Activated naive CD4-positive, alpha-beta T cell treated with anti-CD3 and anti-CD28 coated beads for 36 hours (primary cell): ENCODE results near the gene CYP26B1. TPM values are rescaled to one million over a fixed set of nuclear protein-coding genes. Genes with fewer than 3 reads are reported as not detected.

Source experiments
- CTCF ChIA-PET: fragments of 350-600 bp; sonication (Branson Sonifier 250); formaldehyde crosslinking; loops from one replicate; lab custom pipeline; 2021; ENCODE audit warnings: antibody characterized with exemption; lab: Charles Lee
- DNase-seq: peaks from one replicate; pipeline ENCODE4 v3.0.0-alpha.2; 2020
- H3K27ac Mint-ChIP-seq: one replicate; pipeline ENCODE4 v1.8.0; 2021; ENCODE audit warnings: mild to moderate bottlenecking, mixed read lengths
- H3K27me3 Mint-ChIP-seq: one replicate; pipeline ENCODE4 v1.8.0; 2021; ENCODE audit warnings: low read depth, mixed read lengths
- H3K36me3 Mint-ChIP-seq: one replicate; pipeline ENCODE4 v1.8.0; 2021; ENCODE audit warnings: low read depth, mixed read lengths
- H3K4me1 Mint-ChIP-seq: one replicate; pipeline ENCODE4 v1.8.0; 2021; ENCODE audit warnings: low read depth, mixed read lengths
- H3K4me3 Mint-ChIP-seq: one replicate; pipeline ENCODE4 v1.8.0; 2021; ENCODE audit warnings: mild to moderate bottlenecking, moderate library complexity, mixed read lengths
- H3K9me3 Mint-ChIP-seq: one replicate; pipeline ENCODE4 v1.8.0; 2021; ENCODE audit warnings: mixed read lengths
- intact Hi-C: fragments of 100-400 bp; cut with micrococcal nuclease; formaldehyde crosslinking; loops from one replicate; pipeline ENCODE4 v1.15.1; 2023
- total RNA-seq, 2 experiments: library from RNA; stranded (reverse); gene quantifications; one replicate each; pipeline ENCODE4 v1.2.3, GENCODE V29; 2021

Gene CYP26B1
- total RNA-seq, 2 experiments from 2014 or later: not detected

- H3K9me3 Mint-ChIP-seq: peaks cover 8% of the 10 kb centered on the region
- no peaks in the 10 kb centered on the region for H3K36me3 Mint-ChIP-seq
- CTCF ChIA-PET: no interaction called here
- intact Hi-C loops: no loop called here
- H3K4me3 Mint-ChIP-seq: no peak overlapping the region
- peaks cover 19% of the 10 kb centered on the region for H3K27me3 Mint-ChIP-seq
- H3K27ac Mint-ChIP-seq: no peak overlapping the region
- H3K4me1 Mint-ChIP-seq: no peaks in the 10 kb centered on the region
- DNase-seq: no peak
Observed at GRCh38 chr2:72117718-72118117, 29.9 kb downstream of the CYP26B1 start.

- DNase-seq: no peak
- H3K27me3 Mint-ChIP-seq: peaks cover 17% of the 10 kb centered on the region
- no peaks in the 10 kb centered on the region for H3K36me3 Mint-ChIP-seq
- intact Hi-C loops: no loop called here
- H3K4me3 Mint-ChIP-seq: no peak overlapping the region
- no peaks in the 10 kb centered on the region for H3K4me1 Mint-ChIP-seq
- H3K27ac Mint-ChIP-seq: no peak overlapping the region
- H3K9me3 Mint-ChIP-seq: peaks cover 5% of the 10 kb centered on the region
- CTCF ChIA-PET: no interaction called here
Observed at GRCh38 chr2:72117029-72117428, 30.6 kb downstream of the CYP26B1 start.

GRCh38 chr2:72116081-72116533, 31.6 kb downstream of the CYP26B1 start:
- no peak overlapping the region for H3K27ac Mint-ChIP-seq
- no peaks in the 10 kb centered on the region for H3K4me1 Mint-ChIP-seq
- H3K36me3 Mint-ChIP-seq: no peaks in the 10 kb centered on the region
- intact Hi-C loops: no loop called here
- no peak for DNase-seq
- H3K27me3 Mint-ChIP-seq: peaks cover 10% of the 10 kb centered on the region
- no peak overlapping the region for H3K4me3 Mint-ChIP-seq
- H3K9me3 Mint-ChIP-seq: no peaks in the 10 kb centered on the region
- CTCF ChIA-PET: no interaction called here

GRCh38 chr2:72115110-72116080, 32.3 kb downstream of the CYP26B1 start:
- intact Hi-C loops: no loop called here
- no peak overlapping the region for H3K27ac Mint-ChIP-seq
- H3K4me3 Mint-ChIP-seq: no peak overlapping the region
- no peak for DNase-seq
- H3K9me3 Mint-ChIP-seq: no peaks in the 10 kb centered on the region
- no peaks in the 10 kb centered on the region for H3K4me1 Mint-ChIP-seq
- H3K36me3 Mint-ChIP-seq: no peaks in the 10 kb centered on the region
- CTCF ChIA-PET: no interaction called here
- H3K27me3 Mint-ChIP-seq: peaks cover 10% of the 10 kb centered on the region

DNA sequence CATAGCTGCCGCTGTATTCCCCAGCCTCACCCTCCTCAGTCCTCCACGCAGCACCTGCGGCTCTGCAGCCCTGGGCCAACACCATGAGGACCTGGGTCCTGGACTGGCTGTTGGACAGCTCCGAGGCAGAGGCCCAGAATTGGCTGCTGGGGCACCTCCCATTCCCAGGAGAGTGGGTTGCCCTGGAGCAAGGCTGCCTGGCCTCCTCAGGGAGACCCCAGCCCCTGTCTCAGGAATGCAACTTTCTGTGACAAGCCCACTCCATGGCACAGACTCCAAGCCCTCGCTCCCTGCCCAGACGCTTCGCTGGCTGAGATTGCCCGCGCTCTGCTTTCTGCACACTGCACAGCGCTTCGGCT, 33.0 kb downstream of the CYP26B1 start:
- Mint-ChIP-seq H3K36me3 (no peaks in the 10 kb centered on the region), H3K4me1 (no peaks in the 10 kb centered on the region), H3K27ac (no peak overlapping the region), H3K27me3 (peaks cover 10% of the 10 kb centered on the region), H3K9me3 (no peaks in the 10 kb centered on the region), H3K4me3 (no peak overlapping the region)
- intact Hi-C loops: no loop called here
- CTCF ChIA-PET: no interaction called here
- no peak for DNase-seq

DNA sequence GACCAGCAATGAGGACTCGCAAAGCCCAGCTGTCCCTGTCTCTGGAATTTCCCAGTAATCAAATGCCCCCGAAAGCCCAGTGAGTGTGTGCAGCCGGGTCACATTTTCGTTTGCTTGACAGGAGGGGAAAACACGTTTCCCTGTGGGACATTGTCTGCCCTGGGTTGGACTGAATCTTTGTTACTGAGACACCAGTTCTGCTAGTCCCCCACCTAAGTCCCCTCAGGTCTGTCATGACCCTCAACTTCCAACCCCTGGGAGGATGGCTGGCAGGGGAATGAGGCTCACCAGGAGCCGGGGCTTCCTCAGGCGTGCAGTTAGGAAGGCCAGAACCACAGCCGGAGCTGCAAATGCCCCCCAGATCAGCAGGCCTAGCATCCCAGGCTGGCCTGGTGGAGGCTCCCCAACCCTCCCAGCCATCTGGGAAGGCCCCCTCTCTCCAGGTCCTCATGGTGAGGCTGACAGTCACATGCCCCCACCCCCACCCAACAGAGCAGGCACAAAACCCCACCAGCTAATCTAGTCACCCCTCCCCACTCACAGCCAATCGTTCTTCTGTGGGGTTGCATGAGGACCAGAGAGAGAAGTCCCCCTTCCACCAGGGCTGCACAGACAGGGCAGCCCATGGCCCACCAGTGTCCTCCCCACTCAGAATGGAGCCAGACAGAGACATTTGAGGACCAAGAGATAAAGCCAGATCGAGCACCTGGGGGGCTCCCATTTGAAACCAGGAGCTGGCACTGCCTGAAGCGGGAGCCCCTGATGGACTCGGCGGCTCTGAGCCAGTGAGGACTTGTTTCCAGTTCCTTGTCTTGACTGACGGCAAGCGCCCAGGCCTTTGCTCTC, 33.6 kb downstream of the CYP26B1 start:
- no peaks in the 10 kb centered on the region for H3K4me1 Mint-ChIP-seq
- H3K27me3 Mint-ChIP-seq: peaks cover 13% of the 10 kb centered on the region
- intact Hi-C loops: no loop called here
- CTCF ChIA-PET: no interaction called here
- DNase-seq: no peak
- H3K9me3 Mint-ChIP-seq: no peaks in the 10 kb centered on the region
- no peaks in the 10 kb centered on the region for H3K36me3 Mint-ChIP-seq
- H3K4me3 Mint-ChIP-seq: no peak overlapping the region
- no peak overlapping the region for H3K27ac Mint-ChIP-seq

GRCh38 chr2:72112981-72113846, 34.4 kb downstream of the CYP26B1 start:
- no peaks in the 10 kb centered on the region for H3K36me3 Mint-ChIP-seq
- intact Hi-C loops: no loop called here
- DNase-seq: no peak
- H3K4me3 Mint-ChIP-seq: no peak overlapping the region
- CTCF ChIA-PET: no interaction called here
- no peaks in the 10 kb centered on the region for H3K4me1 Mint-ChIP-seq
- H3K27ac Mint-ChIP-seq: no peak overlapping the region
- H3K27me3 Mint-ChIP-seq: peaks cover 8% of the 10 kb centered on the region
- no peaks in the 10 kb centered on the region for H3K9me3 Mint-ChIP-seq

- intact Hi-C loops: no loop called here
- no peaks in the 10 kb centered on the region for H3K36me3 Mint-ChIP-seq
- no peaks in the 10 kb centered on the region for H3K4me1 Mint-ChIP-seq
- peaks cover 8% of the 10 kb centered on the region for H3K27me3 Mint-ChIP-seq
- CTCF ChIA-PET: no interaction called here
- no peak for DNase-seq
- H3K27ac Mint-ChIP-seq: no peak overlapping the region
- no peak overlapping the region for H3K4me3 Mint-ChIP-seq
- no peaks in the 10 kb centered on the region for H3K9me3 Mint-ChIP-seq
Observed at GRCh38 chr2:72112401-72112800, 35.3 kb downstream of the CYP26B1 start.

DNA sequence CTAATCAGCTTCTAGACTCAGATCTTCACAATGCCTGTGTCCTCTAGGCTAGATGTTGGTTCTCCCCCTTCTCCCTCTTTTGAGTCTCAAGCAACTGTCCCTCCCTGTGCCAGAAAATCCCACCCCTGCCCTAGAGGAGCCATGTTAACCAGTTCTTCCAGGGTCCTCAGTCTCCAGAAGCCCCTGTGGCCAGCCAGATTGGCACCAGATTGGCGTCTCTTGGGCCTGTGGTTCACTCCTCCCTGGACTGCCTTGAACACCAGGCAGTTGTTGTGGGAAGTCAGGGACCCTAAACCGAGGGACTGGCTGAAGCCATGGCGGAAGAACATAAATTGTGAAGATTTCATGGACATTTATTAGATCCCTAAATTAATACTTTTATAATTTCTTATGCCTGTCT, 36.6 kb downstream of the CYP26B1 start:
- no peak overlapping the region for H3K4me3 Mint-ChIP-seq
- no peaks in the 10 kb centered on the region for H3K9me3 Mint-ChIP-seq
- H3K36me3 Mint-ChIP-seq: no peaks in the 10 kb centered on the region
- intact Hi-C loops: no loop called here
- CTCF ChIA-PET: no interaction called here
- H3K4me1 Mint-ChIP-seq: no peaks in the 10 kb centered on the region
- H3K27ac Mint-ChIP-seq: no peak overlapping the region
- peaks cover 12% of the 10 kb centered on the region for H3K27me3 Mint-ChIP-seq
- no peak for DNase-seq

GRCh38 chr2:72109904-72110303, 37.8 kb downstream of the CYP26B1 start:
- Mint-ChIP-seq H3K4me3 (no peak overlapping the region), H3K27ac (no peak overlapping the region), H3K4me1 (no peaks in the 10 kb centered on the region), H3K9me3 (no peaks in the 10 kb centered on the region), H3K27me3 (peaks cover 17% of the 10 kb centered on the region), H3K36me3 (no peaks in the 10 kb centered on the region)
- intact Hi-C loops: no loop called here
- CTCF ChIA-PET: no interaction called here
- DNase-seq: no peak

- no peak overlapping the region for H3K27ac Mint-ChIP-seq
- CTCF ChIA-PET: no interaction called here
Observed at GRCh38 chr2:72109291-72109690, 38.4 kb downstream of the CYP26B1 start.

GRCh38 chr2:72108121-72108520, 39.5 kb downstream of the CYP26B1 start:
- peaks cover 21% of the 10 kb centered on the region for H3K27me3 Mint-ChIP-seq
- CTCF ChIA-PET: no interaction called here
- H3K4me1 Mint-ChIP-seq: no peaks in the 10 kb centered on the region
- H3K4me3 Mint-ChIP-seq: no peak overlapping the region
- H3K9me3 Mint-ChIP-seq: no peaks in the 10 kb centered on the region
- intact Hi-C loops: no loop called here
- DNase-seq: no peak
- no peaks in the 10 kb centered on the region for H3K36me3 Mint-ChIP-seq
- no peak overlapping the region for H3K27ac Mint-ChIP-seq

More at GRCh38 chr2:72109291-72109690, 38.4 kb downstream of the CYP26B1 start:
- Mint-ChIP-seq H3K4me3 (no peak overlapping the region), H3K36me3 (no peaks in the 10 kb centered on the region), H3K4me1 (no peaks in the 10 kb centered on the region), H3K27me3 (peaks cover 17% of the 10 kb centered on the region), H3K9me3 (no peaks in the 10 kb centered on the region)
- intact Hi-C loops: no loop called here
- no peak for DNase-seq
